Measurements from ENCODE around the gene HERPUD1. TPM values are rescaled to one million over a fixed set of nuclear protein-coding genes. Genes with fewer than 3 reads are reported as not detected.

HERPUD1 gene
- total RNA-seq, 3 donors from 2014 or later: 123 to 162 (median 149) TPM

DNA sequence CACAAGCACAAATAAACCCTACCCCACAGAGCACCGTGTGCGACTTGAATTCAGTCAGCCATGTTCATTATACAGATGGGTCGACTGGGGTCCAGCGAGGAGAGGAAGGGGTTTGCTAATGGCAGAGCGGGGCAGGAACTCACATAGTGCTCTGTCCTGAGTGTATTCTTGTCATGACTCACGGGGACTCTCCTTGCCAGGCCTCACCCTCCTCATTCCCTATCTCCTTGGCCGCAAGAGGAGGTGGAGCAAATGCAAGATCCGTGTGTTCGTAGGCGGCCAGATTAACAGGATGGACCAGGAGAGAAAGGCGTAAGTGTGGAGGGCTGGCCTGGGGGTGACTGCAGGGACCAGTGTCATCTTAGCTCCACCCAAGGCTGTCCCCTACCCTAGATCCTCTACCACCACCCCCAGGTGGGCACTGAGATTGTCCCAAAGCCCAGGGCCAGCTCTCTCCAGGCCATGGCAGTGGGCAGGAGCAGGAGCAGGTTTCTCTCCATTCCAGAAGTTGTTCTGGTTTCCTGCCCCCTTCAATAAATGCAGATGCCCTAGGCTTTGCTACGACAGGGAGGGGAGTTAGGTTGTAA, 37.5 kb upstream of the HERPUD1 start:
- Histone ChIP-seq H3K9me3 (no peaks in the 10 kb centered on the region), H3K4me1 (no peaks in the 10 kb centered on the region), H3K4me3 (no peak overlapping the region), H3K27ac (no peak overlapping the region), H3K36me3 (no peaks in the 10 kb centered on the region), H3K27me3 (no peaks in the 10 kb centered on the region)
- no peak for DNase-seq (ENCODE audit: low spot score in 2 of 2)
- TF ChIP-seq, protein P1, sequence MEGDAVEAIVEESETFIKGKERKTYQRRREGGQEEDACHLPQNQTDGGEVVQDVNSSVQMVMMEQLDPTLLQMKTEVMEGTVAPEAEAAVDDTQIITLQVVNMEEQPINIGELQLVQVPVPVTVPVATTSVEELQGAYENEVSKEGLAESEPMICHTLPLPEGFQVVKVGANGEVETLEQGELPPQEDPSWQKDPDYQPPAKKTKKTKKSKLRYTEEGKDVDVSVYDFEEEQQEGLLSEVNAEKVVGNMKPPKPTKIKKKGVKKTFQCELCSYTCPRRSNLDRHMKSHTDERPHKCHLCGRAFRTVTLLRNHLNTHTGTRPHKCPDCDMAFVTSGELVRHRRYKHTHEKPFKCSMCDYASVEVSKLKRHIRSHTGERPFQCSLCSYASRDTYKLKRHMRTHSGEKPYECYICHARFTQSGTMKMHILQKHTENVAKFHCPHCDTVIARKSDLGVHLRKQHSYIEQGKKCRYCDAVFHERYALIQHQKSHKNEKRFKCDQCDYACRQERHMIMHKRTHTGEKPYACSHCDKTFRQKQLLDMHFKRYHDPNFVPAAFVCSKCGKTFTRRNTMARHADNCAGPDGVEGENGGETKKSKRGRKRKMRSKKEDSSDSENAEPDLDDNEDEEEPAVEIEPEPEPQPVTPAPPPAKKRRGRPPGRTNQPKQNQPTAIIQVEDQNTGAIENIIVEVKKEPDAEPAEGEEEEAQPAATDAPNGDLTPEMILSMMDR (IDR thresholded peaks at IDR 0.05): no peak
- TF ChIP-seq POLR2AphosphoS5 (IDR thresholded peaks at IDR 0.05) (no peak), POLR2A (IDR thresholded peaks at IDR 0.05) (no peak)
- intact Hi-C loops (cut with DNase I; ENCODE audit: low total_unique reads): no loop called here

- H3K9me3 ChIP-seq: no peaks in the 10 kb centered on the region
- DNase-seq (ENCODE audit: low spot score in 2 of 2): no peak
- intact Hi-C loops (cut with DNase I; ENCODE audit: low total_unique reads): no loop called here
These were observed 36.1 kb upstream of the HERPUD1 start for GRCh38 chr16:56895813-56896212.

GRCh38 chr16:56896244-56896643, 35.7 kb upstream of the HERPUD1 start:
- H3K36me3 ChIP-seq: no peaks in the 10 kb centered on the region
- H3K4me1 ChIP-seq: no peaks in the 10 kb centered on the region
- H3K4me3 ChIP-seq: no peak overlapping the region
- H3K9me3 ChIP-seq: no peaks in the 10 kb centered on the region
- intact Hi-C loops (cut with DNase I; ENCODE audit: low total_unique reads): no loop called here
- no peak for DNase-seq (ENCODE audit: low spot score in 2 of 2)
- TF ChIP-seq POLR2A (IDR thresholded peaks at IDR 0.05): no peak
- TF ChIP-seq, protein P1 (IDR thresholded peaks at IDR 0.05): no peak
- H3K27me3 ChIP-seq: no peaks in the 10 kb centered on the region
- H3K27ac ChIP-seq: no peak overlapping the region

More at GRCh38 chr16:56895813-56896212, 36.1 kb upstream of the HERPUD1 start:
- Histone ChIP-seq H3K27me3 (no peaks in the 10 kb centered on the region), H3K36me3 (no peaks in the 10 kb centered on the region), H3K4me1 (no peaks in the 10 kb centered on the region), H3K4me3 (no peak overlapping the region), H3K27ac (no peak overlapping the region)
- TF ChIP-seq POLR2AphosphoS5 (IDR thresholded peaks at IDR 0.05): no peak
- TF ChIP-seq, protein P1 (IDR thresholded peaks at IDR 0.05): no peak
- no peak for TF ChIP-seq POLR2A (IDR thresholded peaks at IDR 0.05)

- Histone ChIP-seq H3K27me3 (no peaks in the 10 kb centered on the region), H3K36me3 (no peaks in the 10 kb centered on the region), H3K27ac (no peak overlapping the region), H3K4me3 (no peak overlapping the region), H3K9me3 (no peaks in the 10 kb centered on the region), H3K4me1 (no peaks in the 10 kb centered on the region)
- intact Hi-C loops (cut with DNase I; ENCODE audit: low total_unique reads): no loop called here
- TF ChIP-seq POLR2A (IDR thresholded peaks at IDR 0.05) (no peak), POLR2AphosphoS5 (IDR thresholded peaks at IDR 0.05) (no peak)
- TF ChIP-seq, protein P1 (IDR thresholded peaks at IDR 0.05): no peak
- DNase-seq (ENCODE audit: low spot score in 2 of 2): no peak
These were observed 34.7 kb upstream of the HERPUD1 start for GRCh38 chr16:56897026-56897799.

DNA sequence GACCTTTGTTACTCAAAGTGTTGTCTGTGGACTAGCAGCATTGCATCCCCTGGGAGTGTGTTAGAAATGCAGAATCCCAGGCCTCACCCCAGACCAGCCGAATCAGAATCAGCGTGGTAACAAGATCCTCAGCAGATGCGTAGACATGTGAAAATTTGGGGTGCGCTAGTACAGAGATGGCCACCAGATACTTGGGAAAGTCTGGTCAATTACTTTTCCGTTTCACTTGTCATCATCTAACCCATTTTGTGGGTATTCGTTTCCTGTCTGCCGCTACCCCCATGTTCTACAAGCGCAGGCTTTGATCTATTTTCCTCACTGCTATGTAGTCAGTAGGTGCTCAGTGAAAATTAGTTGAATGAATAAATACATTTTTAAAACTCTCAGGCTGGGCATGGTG, 33.1 kb upstream of the HERPUD1 start:
- H3K4me3 ChIP-seq: no peak overlapping the region
- intact Hi-C loops (cut with DNase I; ENCODE audit: low total_unique reads): no loop called here
- no peaks in the 10 kb centered on the region for H3K4me1 ChIP-seq
- H3K36me3 ChIP-seq: no peaks in the 10 kb centered on the region
- H3K9me3 ChIP-seq: no peaks in the 10 kb centered on the region
- DNase-seq (ENCODE audit: low spot score in 2 of 2): no peak
- TF ChIP-seq POLR2AphosphoS5 (IDR thresholded peaks at IDR 0.05) (no peak), POLR2A (IDR thresholded peaks at IDR 0.05) (no peak)
- TF ChIP-seq, protein P1 (IDR thresholded peaks at IDR 0.05): no peak
- no peak overlapping the region for H3K27ac ChIP-seq
- no peaks in the 10 kb centered on the region for H3K27me3 ChIP-seq
